AG08395 (cell line): ENCODE measurements around the gene STAT5A.
"Not testable (repeated sequence)": the region's sequence is repeated elsewhere in the genome, so short reads cannot be mapped to it uniquely, and the experiment has no call there.

Experiments
- DNase-seq: peaks from one replicate; pipeline ENCODE4 v3.0.0; 2012; ENCODE audit warnings: mixed read lengths, low spot score

STAT5A gene

DNA sequence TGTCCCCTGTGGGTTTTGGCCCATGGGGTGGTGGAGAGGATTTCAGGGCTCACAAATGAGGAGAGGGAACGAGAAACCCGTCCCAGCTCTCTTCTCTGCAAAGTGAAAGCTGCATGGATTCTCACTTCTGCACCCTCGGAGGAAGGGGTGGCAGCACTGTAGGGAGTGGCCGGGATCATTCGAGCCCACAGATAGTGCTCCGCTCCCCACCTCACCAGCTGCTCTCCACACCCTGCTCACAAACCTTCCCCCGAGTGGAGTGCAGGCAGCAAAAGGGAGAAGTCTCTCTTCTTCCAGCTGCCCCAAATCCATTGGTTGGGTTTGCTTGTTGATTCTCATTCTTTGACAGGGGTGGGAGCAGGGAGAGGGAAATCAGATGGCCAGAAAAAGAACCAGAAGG, 20.1 kb downstream of the STAT5A start:
- no peak for DNase-seq

DNA sequence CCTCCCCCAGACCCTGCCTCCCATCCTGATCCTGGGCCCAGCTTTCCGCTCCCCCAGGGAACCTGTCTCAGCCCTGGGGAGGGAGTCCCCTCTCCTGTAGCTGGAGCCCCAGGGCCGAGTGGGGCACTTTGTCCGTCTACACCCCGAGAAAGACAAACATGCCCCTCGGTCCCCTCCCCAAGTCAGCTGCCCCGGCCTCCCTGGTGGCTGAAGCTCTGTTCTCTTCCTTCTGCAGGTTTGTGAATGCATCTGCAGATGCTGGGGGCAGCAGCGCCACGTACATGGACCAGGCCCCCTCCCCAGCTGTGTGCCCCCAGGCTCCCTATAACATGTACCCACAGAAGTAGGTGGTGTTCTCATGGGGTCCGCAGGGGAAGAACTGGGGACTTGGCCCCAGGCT, 20.8 kb downstream of the STAT5A start:
- no peak for DNase-seq

DNA sequence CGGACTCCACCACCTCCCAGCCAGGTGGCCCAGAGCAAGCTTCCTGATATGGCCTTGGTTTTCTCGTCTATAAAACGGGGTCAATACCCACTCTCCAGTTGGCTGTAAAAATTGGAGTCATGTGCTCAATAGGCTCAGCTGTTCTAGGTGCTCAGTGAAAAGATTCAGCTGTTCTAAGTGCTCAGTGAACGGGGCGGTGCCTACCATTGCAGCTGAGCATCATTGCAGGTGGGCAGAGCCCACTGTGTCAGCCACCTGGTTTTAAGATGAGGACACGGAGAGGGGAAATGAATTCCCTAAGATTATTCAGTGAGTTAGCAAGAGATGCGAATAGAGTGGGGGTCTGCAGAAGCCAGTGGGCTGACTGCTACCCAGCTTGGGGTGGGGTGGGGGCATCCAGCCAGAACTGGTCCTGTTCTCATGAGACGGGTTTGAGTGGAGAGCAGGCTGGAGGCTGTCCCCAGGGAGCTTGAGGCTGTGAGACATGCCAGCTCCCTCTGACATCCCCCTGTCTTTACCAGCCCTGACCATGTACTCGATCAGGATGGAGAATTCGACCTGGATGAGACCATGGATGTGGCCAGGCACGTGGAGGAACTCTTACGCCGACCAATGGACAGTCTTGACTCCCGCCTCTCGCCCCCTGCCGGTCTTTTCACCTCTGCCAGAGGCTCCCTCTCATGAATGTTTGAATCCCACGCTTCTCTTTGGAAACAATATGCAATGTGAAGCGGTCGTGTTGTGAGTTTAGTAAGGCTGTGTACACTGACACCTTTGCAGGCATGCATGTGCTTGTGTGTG, 21.9 kb downstream of the STAT5A start:
- DNase-seq = no peak

DNA sequence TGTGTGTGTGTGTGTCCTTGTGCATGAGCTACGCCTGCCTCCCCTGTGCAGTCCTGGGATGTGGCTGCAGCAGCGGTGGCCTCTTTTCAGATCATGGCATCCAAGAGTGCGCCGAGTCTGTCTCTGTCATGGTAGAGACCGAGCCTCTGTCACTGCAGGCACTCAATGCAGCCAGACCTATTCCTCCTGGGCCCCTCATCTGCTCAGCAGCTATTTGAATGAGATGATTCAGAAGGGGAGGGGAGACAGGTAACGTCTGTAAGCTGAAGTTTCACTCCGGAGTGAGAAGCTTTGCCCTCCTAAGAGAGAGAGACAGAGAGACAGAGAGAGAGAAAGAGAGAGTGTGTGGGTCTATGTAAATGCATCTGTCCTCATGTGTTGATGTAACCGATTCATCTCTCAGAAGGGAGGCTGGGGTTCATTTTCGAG, 22.5 kb downstream of the STAT5A start:
- DNase-seq = no peak

DNA sequence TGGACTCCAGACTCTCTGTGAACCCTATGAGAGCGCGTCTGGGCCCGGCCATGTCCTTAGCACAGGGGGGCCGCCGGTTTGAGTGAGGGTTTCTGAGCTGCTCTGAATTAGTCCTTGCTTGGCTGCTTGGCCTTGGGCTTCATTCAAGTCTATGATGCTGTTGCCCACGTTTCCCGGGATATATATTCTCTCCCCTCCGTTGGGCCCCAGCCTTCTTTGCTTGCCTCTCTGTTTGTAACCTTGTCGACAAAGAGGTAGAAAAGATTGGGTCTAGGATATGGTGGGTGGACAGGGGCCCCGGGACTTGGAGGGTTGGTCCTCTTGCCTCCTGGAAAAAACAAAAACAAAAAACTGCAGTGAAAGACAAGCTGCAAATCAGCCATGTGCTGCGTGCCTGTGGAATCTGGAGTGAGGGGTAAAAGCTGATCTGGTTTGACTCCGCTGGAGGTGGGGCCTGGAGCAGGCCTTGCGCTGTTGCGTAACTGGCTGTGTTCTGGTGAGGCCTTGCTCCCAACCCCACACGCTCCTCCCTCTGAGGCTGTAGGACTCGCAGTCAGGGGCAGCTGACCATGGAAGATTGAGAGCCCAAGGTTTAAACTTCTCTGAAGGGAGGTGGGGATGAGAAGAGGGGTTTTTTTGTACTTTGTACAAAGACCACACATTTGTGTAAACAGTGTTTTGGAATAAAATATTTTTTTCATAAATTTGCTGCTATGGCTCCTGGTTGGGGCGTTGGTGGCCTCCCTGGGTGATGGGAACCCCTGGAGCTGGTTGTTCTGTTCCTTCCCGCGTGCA, 23.1 kb downstream of the STAT5A start:
- peak; percentile 93 for DNase-seq

DNA sequence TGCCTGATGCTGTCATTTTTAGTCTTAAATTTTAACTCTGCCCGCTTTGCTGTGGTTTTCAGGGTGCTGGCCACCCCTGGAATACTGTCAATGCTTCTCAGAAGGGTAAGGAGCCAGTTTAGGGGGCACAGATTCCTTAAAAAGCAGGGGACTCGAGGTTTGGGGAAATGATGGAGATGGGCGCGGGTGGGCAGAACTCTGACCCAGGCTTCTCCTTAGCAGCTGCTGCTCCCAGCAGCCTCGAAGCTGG, 23.7 kb downstream of the STAT5A start:
- DNase-seq = no peak

DNA sequence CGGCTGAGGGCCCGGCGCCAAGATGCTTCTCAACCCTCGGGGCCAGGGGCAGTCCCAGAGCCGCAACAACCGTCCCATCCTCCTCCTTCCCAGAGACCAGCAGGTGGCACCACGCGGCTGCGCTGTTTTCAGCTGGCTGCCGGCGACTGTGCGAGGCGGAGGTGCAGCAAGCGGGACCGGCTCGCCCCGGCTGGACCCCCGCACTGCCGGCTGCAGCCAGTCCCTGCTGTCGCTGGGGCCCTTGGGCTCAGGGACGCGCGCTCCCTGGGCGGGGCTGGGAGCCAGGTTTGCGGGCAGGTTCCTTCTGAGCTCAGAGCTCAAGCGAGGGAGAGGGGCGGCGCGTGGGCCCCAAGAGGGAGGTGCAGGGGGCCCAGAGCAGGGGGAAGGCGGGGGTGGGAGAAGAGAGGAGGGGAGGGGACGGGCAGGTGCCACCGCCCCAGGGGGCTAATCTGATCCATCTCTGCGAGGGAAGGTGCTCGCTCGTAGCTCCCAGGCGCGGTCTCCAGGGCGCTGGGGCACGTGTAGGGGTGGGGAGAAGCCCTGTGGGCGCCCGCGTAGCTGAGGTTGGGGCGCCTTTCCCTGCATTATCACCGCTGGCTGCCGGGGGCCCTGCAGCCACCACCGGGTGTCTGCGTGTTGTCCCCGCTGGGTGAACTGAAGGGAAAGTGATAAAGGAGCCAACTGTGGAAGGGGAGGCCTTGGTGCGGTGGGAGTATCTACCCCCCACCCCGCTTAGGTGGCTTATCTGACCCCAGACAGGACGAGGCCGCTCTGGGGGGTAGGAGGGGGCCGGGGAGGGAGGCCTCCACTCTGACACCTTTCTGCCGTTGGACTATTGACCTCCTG, 24.2 kb downstream of the STAT5A start:
- DNase-seq = peak; percentile 85

DNA sequence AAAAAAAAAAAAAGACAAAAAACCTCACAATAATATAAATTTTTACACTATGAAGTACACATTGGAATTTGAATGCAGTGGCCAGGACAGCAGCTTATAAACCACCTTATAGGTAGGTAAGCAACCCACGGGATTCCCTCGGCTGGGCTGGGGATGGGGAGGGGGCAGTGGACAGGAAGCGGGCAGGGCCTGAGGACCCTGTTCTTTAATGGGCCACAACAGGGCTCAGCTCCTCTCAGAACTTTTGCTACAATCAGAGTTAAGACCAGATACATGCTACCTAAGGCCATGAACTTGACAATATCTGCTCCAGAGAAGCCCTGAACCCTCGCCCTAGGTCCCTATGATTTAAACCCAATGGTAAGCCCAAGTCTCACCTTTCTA, 25.1 kb downstream of the STAT5A start:
- no peak for DNase-seq

DNA sequence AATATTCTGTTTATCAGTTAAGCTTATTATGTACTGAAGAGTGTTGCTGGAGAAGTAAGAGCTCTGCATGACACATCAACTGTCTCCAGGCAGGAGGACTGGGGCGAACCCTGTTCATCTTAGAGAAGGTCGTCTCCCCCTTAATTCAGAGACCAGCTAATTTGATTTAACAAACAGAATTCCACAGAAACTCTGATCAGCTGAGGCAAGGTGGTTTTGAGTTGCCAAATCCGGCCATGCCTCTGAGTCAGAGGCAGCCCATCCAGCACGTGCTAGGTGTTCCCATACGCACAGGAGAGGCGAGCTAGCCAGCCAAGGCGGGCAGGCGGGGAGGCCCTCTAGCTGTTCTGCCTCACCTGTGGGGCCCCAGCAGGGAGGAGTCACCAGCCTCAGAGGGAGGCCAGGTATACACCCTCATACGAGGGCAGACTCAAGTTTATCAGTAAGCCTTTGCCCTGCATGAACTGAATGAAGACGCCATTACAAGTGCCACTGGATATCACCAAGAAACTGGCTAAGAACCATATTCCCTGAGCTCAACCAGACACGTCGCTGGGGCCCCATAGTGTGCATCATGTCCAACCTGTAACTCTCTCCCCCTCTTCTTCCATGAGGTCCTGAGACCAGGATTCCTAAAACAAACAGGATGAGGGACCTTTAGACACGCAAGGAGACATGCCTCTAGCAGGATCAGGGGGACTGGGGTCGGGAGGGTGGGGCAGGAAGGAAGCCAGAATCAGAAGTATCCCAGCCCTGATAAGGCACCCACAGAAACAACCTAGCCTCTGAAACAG, 25.7 kb downstream of the STAT5A start:
- no peak for DNase-seq

DNA sequence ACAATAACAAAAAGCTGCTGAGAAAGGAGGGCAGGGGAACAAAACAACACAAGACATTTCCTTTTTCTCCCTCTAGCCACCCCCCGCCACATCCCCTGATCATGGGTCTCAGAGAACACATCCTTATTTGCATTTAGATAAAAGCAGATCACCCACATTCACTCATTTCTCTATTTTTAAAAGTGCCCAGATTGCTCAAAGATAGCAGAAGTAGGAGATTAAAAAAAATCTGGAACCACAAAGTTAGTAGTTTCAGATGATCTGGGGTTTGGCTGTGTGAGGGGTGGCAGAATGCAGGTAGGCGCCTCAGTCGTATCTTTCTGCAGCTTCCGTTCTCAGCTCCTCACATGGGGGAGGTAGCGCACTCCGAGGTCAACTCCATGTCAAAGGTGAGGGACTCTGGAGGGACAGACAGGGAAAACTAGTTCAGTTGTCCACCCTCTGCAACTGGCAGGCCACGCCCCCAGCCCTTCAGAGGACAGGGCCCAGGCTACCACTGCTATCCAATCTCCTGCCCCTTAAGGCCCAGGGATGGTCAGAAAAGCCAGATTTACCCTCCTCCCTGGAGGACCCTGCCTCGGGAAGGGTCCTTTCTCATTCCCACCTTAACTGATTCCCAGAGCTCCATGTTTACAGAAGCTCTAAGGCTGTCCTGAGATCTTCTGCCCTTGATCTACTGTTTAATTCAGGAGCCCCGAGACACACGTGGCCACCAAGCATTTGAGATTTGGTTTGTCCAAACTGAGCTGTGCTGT, 27.3 kb downstream of the STAT5A start:
- no peak for DNase-seq

DNA sequence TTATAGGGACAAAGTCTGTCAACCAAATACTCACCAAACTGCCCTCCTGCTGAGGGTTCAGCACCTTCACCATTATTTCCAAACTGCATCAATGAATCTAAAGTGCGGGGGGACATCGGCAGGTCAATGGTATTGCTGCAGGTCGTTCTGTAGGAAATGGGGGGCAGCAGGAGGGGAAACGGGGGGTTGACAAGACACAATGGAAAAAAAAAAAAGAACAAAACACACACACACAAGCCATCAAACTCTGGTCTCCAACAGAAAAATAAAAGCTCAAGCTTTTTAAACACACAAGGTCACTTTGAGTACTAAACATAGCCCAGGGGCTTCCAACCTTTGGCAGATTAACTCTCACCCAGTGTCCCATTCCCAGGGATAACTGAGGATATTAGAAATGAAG, 28.5 kb downstream of the STAT5A start:
- no peak for DNase-seq

DNA sequence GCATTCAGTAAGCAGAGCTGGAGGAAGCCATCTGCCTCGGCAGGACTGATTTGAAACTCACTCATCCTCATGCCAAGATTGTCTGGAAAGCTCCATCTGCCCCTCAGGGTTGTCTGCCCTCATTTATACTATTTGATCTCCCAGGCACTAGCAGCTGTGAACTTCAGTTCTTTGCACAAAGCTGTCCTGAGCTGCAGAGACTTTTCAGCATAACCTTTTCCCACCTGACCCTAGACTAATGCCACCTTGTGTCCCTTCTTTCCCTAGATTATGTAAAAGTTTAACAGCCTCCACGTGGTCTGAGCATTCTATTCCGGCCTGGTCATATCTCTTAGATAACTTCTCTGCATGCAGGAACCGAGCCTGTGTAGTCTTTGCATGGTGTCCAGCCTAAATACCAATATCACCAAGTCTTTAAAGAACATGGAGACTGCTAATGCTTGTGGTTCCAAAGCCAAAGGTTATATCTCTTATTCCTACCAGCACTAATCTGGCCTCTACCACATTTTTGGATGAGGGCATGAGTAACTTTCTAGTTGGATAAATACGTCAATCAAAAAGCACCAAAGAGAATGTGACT, 29.1 kb downstream of the STAT5A start:
- DNase-seq = no peak

DNA sequence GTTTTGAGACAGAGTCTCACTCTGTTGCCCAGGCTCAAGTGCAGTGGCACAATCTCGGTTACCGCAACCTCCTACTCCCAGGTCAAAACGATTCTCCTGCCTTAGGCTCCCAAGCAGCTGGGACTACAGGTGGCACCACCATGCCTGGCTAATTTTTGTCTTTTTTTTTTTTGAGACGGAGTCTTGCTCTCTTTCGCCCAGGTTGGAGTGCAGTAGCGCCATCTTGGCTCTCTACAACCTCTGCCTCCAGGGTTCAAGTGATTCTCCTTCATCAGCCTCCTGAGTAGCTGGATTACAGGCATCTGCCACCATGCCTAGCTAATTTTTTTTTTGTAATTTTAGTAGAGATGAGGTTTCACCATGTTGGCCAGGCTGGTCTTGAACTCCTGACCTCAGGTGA, 29.7 kb downstream of the STAT5A start:
- not testable (repeated sequence) for DNase-seq

DNA sequence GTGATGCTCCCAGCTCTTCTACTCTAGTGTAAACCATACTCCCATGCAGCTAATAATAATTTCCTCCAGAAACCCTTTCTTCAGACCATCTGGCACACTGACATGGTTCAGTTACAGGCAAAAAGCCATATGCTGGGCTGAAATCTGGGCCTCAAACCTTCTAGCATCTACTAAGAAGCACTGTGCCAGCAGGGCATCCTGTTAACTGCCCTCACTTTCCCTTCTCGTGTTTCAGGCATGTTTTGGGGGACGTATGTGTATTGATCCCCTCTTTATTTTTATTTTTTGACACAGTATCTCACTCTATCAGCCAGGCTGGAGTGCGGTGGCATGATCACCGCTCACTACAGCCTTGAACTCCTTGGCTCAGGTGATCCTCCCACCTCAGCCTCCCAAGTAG, 33.3 kb downstream of the STAT5A start:
- no peak for DNase-seq

DNA sequence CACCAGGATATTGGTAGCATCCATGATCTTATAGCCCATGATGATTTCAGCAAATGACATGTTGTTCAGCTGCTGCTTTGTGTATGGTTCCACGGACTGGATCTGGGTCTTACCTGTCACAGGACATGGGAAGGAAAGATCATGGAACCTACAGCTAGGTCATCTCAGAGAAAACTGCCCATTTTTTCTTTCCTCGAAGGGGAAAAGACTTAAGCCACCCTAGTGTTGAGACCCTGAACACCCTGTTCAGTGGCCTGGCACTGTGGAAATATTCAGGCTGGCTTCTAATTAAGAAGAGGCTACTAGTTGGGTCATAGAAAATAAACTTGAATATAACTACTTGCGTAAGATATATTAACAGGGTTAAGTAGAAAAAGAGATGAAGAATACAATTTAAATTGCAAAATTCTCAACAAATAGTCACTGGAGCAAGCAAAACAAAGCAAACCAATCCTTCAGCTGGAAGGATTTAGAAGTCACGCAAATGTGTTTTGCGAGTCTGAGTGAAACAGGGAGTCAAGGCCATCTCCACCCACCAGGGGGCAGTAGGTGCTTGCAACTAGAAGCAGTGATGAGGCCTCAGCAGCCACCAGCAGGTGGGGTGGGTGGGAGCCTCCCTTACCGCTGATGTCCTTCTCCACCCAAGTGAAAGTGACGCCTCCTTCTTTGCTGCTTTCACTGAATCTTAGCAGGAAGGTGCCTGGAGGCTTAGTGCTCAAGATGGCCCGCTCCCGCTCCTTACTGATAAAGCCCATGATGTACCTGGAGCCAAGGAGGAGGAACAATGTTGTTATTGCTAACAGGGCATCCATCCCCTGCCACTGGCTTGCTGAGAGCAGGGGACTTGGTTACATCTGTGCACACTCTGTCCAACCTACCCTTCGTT, 34.3 kb downstream of the STAT5A start:
- DNase-seq = peak; percentile 90

DNA sequence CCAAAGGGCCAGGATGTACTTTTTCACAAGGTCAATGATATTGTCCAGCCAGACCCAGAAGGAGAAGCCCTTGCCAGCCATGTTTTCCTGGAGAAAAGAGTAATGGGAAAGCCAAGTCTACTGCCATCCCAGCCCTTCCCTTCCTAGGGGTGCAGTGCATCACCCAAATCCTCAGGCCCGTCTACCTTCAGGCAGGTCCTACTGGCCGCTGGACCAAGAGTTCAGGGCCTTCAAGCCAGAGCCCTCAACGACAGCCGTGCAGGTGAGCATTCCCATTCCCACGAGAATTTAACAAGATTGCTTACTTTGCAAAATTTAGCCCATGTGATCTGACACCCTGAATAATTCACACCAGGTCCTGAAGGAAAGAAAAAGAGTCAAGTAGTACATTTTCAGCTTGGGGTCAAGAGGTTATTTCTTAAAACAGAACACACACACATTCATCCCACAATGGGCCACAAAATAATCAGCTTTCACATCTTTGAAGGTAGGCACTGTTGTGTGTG, 35.0 kb downstream of the STAT5A start:
- no peak for DNase-seq

DNA sequence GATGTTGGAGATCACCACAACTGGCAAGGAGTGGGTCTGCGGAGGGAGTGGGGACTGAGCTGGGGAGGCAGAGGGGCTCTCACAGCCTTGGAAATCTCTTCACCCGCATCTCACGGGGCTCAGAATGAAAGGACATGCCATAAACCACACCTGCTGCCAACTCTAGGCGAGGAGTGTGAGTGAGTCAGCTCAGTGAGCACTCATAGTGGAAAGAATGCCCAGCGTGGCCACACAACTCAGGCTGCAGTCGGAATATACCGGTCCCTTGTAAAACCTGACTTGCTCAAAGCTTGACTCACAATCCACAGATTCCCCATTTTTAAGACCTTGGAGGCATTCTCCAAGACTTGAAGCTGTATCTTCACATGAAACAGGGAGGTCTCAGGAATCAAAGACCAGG, 36.7 kb downstream of the STAT5A start:
- DNase-seq = peak; percentile 90

DNA sequence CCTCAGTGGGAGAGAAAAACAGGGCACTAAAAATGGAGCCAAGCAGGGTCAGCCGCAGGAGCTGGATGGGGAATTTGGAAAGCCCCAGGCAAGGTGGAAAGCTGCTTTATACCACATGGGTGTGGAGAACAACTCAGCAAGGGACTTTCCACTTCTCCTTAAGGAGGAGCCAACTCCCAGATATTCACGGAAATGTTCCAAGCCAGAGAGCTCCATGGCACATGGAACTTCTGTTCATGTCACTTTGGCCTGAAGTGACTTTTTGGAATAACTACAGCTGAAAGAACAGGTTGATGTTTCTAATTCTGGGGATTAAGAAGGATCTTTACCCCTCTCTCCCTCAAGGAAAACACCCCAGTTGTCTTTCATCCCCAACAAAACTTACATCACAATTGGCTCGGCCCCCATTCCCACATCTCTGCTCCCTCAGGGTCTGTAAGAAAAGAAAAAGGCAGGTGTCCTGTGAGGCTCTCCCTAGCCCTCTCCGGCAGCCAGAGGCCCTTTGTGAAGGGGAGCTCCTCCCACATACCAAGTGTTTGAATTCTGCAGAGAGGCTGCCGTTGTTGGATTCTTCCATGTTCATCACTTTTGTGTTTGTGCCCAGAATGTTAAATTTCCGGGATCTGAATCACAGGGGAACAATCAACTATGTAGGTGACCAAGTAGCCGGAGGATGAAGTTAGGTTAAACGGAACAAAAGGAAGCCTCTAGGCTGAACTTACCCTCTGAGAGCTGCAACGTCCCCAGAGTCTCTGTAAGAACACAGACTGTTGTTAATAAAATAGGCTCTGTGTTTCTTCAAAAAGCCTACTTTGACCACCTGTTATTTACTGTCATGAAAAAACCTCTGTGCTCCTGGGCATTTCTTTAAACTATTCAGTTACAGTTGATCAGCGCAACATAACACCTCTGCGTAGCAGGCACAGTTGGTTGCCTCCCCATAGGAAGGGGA, 41.0 kb downstream of the STAT5A start:
- DNase-seq = peak; percentile 79

DNA sequence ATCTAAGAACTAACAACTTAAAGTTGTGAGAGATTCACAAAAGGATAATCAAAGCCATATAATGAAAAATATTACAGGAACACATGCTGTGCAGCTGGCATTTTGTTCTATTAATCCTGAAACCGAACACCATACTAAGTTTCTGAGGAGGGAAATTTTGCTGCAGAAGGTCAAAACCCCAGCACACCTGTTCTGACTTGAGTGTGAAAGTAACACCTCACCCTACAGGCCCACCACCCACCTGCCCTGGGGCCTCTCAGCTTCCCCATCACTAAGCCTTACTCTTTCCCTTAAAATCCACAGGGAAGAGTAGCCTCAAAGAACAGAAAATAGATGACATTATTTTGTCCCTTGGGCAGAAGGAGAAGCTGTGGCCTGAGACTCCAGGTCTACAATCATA, 44.8 kb downstream of the STAT5A start:
- DNase-seq = no peak
